HK-2 (cell line): Measurements from ENCODE around the gene MRPS27.

ENCODE experiments used
- DNase-seq: peaks from one replicate; pipeline ENCODE4 v3.0.0-alpha.2; 2018; ENCODE audit not compliant: unreplicated experiment

Gene MRPS27

DNA sequence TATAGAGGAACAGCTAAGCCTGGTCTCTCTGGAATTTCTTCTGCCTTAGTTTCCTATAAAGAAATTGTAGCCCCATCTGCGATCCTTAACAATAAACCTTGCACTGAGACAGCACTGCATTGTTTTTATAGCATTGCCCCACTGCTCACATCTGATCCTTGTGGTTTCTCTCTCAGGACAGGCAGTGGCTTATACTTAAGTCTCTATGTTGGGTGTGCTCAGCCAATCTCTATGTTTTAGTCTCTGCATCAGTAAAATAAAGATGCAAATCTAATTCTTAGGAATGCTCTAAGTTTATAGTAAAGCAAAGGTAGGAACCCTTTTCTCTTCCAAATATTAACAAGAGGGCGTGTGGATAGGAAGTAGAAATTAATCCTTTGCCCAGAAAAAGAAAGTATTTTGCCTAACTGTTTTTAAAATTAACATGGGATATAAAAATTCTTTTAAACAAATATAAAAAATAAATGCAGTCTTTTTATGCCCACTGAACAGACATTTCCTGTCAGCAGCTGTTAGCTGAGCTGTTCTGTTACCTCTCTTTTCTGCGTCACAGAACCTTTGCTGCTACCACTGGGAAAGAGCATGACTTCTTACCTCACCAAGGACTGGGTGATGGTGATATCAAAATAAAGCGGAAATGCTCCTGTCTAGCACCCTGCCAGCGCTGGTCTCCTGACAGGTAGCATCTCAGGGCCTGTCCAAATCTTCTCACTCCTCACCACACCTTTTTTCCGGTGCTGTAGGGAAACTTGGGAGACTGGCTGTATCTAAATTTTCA is 29.5 kb downstream of the MRPS27 start:
- no peak for DNase-seq

DNA sequence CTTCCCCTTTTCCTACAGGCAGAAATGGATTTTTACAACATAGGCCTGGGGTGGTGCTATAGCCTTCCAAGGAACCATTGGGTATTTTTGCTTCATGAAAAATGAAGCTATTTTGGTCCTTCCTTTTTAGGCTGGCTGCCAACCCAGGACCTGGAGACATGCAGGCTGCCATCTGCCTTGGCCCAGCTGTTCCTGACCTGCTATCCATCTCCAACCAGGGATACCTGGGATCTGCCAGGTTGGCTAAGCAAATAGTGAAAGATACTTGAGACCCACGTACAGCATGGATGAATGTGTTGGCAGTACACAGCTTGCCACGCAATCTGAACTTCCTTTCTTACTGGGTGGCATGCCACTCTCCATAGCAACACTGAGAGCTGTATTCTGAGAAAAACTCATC is 31.1 kb downstream of the MRPS27 start:
- DNase-seq = no peak

DNA sequence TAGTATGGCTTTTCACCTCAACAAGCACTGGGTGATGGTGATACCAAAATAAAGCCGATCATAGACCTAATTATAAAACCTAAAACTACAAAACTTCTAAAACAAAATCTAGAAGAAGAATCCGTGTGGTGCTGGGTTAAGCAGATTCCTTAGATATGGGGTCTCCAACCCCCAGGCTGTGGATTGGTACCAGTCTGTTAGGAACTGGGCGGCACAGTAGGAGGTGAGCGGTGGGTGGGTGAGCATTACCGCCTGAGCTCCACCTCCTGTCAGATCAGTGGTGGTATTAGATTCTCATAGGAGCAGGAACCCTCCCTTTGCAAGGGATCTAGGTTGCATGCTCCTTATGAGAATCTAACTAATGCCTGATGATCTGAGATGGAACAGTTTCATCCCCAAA is 33.2 kb downstream of the MRPS27 start:
- DNase-seq = no peak

DNA sequence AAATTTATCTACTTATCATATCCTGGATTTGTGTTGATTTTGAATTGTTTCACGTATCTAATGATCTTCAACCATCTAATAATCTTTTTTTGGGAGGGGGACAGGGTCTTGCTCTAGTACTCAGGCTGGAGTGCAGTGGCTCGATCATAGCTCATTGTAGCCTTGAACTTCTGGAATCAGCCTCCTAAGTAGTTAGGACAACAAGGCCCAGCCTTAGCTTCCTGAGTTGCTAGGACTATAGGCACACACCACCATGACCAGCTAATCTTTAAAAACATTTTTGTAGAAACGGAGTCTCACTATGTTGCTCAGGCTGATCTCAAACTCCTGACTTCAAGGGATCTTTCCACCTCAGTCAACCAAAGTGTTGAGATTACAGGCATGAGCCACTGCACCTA is 34.6 kb downstream of the MRPS27 start:
- no peak for DNase-seq

DNA sequence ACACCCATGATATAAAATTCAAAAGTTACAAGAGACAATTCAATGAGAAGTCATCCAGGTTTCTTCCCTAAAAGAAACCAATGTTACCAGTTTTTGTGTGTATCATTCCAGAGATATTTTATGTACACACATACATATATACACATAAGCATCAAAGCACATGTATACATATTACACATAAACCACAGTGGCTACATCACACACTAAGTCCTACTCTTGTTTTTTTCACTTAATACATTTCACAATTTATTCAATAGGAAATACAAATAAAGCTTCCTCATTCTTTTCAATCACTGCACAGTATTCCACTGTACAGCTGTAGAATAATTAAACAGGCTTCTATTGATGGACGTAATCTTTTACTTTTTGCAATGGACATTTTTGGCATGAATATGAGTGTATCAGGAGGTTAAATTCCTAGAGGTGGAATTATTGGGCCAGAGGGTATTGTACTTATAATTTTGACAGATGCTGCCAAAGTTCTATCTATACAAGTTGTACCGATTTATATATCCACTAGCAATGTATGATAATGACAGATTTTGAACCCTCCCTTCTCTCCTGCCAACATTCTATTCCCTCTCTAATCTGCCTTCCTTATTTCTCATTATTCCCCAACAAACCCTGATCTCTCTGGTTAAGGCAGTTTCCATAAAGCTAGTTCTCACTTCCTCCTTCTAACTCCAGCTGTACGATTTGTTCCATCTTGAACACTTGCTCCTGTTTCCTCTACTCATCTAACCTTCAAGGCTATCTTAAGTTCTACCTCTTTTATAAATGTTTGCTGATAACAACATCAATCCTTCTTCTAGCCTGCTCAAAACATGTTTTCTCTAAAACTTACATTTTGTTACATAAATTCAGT is 35.2 kb downstream of the MRPS27 start:
- DNase-seq = no peak

DNA sequence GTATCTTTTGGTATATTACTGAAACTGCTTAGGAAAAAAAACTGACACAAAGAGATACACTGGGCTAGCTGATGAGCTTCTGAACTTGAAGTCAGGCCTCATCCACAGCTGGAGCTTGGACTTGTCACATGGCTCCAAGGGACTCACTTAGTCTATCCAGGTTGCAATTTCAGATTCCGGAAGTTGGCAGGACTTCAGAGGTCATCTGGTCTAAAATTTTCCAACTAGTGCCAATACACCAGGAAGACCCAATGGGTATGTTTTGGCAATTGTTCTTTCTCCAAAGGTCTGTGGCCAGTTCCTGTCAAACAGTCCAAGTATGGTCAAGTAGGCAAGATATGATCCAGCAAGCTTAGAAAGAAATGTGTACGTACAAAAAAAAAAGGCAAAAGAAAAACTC is 36.7 kb downstream of the MRPS27 start:
- DNase-seq = no peak

DNA sequence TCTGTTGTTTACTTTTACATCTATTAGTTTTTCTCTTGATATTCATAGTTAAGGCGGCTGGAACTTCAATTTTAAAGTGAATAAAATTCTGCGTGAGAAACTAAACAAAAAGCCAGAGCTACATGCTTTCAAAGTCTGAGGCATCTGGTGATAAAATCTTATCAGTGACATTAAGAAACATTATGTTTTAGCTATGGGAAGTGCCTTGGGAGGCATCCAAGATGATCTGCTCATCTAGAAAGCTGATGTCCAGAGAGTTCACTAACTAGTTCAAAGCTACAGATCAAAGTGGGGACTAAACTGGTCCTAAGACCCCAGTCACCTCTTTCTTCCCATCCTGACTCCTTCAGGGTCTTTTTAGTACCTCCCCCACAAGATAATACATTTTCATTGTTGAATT is 37.2 kb downstream of the MRPS27 start:
- no peak for DNase-seq

DNA sequence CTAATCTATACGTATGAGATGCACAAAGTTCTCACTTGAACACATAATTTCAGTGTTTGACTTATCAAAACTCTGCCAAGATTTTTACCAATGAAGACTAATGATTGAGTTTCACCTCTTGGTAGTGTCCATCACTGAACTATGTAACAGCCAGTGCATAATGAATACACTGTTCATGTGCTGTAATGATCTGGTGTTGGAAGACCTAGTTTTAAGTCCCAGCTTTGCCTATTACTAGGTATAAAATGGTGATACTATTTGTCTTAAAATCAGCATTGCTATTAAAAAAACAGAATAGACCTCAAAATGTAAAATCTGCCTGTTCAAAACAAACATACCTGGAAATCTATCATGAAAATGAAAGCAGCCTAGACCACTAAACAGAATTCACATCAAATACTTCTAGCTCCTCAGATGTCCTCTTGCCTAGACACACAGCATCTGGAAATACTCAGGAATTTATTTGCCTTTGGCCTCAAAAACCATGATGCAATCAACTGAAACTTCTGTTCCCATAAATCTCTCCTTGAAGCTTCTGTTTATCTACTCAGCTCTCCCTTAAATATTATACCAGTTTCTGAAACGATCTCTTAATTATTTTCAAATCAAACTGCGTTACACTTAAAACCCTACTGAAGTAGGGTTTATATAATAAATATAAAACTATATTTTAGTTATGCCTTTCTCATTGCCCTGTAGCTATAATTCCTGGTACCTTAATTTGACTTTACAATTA is 38.1 kb downstream of the MRPS27 start:
- no peak for DNase-seq

DNA sequence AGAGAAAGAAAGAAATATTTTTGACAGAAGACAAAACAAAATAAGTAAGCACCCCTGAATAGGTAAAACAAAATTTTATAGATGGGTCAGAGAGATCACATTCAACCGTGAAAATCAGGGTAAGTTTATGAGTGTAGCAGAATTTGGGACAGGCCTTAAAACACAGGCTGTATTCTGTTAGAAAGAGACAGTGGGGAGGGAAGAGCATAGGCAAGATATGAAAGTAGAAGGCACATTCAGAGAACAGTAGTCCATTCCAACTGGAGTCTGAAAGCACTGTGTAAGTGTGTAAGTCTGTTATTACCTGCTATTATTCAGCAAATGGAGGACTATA is 38.6 kb downstream of the MRPS27 start:
- no peak for DNase-seq

DNA sequence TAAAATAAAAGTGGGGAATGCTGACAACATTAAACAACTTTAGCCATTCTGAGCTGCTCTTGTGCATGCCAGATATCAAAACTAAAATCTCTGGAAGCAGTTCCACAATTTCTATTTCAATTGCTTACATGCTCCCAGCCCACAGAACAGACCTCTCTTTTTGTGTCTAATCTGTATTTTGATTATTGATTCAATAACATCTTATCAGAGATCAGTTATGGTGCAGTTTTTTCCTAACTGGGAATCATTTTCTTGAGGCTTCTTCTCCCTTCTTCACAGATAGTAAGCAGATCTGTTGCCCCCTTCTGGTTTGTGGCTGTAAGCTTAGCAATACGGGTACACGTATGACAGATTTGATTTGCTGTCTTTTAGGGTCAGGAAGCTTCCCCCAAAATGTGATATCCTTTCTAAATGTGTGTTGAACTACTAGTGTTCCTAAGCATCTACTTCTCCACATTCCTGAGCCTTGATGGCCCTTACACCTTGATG is 39.4 kb downstream of the MRPS27 start:
- no peak for DNase-seq

DNA sequence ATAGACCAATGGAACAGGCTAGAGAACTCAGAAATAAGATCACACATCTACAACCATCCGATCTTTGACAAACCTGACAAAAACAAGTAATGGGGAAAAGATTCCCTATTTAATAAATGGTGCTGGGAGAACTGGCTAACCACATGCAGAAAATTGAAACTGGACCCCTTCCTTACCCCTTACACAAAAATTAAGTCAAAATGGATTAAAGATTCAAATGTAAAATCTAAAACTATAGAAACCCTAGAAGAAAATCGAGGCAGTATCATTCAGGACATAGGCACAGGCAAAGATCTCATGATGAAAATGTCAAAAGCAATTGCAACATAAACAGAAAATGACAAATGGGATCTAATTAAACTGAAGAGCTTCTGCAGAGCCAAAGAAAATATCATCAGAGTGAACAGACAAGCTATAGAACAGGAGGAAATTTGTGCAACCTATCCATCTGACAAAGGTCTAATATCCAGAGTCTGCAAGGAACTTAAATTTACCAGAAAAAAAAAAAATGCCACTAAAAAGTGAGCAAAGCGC is 43.8 kb downstream of the MRPS27 start:
- no peak for DNase-seq

DNA sequence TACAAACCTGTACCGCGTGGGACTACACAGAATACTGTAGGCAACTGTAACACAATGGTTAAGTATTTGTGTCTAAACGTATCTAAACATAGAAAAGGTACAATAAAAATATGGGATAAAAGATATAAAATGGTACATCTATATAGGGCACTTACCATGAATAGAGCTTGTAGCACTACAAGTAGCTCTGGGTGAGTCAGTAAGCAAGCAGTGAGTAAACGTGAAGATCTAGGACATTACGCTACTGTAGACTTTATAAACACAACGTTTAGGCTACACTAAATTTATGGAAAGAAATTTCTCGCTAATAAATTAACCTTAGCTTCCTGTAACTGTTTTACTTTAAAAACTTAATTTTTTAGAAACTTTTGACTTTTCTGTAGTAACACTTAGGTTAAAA is 46.5 kb downstream of the MRPS27 start:
- no peak for DNase-seq

DNA sequence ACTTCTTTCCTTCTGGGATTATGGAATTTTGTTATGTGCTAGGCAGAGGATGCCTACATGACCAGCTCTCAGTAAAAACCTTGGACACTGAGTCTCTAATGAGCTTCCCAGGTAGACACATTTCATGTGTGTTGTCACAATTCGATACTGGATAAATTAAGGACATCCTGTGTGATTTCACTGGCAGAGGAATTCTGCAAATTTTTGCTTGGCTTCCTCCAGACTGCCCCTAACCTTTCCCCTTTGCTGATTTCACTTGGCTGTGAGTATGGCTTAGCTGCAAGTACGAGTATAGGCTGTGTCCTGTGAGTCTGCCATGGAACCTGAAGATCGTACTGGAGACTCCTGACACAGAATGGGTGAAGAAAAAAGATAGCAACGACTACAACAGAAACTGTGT is 47.6 kb downstream of the MRPS27 start:
- no peak for DNase-seq

DNA sequence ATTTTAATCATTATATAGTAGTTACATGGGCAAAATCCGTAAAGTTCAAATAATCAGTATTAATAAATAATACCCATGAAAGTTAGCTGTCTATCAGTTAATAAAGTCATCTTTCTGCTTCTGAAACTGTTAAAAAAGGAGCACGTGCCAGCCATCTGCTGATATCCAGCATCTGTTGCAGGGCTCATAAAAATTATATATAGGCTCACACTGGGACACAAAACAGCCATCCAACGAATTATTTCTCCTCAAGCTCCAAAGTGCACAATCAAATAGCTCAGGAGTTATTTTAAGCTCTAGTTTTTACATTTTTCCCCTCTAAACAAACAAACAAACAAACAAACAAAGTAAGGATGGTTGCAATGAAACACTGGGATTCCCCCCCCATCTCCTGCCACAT is 48.3 kb downstream of the MRPS27 start:
- no peak for DNase-seq

DNA sequence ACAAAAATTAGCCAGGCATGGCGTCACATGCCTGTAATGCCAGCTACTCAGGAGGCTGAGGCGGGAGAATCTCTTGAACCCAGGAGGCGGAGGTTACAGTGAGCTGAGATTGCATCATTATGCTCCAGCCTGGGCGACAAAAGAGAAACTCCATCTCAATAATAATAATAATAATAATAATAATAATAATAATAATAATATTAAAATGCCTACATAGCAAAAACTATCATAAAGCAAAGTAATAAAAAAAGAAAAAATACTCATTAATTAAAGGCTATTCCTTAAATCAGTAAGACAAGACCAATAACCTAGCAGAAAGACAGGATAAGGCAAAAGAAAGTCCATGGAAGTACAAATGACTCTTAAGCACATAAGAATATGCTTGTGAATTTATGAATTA is 50.0 kb downstream of the MRPS27 start:
- no peak for DNase-seq

DNA sequence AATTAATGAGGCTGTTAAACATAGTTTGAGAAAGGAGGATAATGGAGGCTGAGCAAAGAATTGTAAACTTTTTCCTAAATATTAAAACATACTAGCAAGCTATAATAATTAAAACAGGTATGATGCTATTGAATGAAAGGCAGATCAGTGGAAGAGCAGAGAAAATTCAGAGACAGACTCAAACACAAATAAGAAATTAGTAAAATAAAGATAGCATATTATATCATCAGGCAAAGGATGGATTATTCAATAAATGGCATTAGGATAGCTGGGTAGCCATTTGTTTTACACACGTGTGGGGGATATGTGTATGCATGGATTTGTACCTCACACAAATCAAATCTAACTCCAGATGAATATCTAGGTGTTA is 50.6 kb downstream of the MRPS27 start:
- no peak for DNase-seq

DNA sequence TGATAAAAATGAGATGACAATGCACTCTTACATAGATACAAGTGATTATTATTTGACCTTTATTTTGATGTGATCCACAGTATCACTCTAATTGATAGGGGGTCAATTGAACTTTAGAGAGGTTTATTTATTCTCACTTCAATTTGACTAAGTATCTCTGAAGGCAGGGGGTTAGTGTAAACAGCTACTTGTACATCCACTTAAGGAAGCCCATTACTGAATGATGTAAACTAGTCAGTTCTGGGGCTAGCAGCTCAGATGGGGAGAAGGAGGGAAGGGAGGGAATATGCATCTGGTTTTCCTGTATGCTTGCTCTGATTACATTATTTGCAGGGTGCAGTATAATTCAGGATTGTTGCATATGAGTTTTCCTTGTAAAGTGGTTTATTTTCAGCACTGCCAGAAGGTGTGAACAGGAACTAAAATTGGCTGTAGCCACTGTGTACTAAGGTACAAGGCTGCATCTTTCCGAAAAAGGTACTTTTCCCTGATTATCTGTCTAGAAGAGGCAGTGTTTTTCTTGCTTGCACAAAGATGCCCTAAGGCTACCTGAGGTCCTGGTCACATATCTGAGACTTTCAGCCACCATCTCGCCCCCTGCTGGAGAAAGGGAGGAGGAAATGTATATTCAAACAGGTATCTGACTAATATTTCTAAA is 51.2 kb downstream of the MRPS27 start:
- no peak for DNase-seq

DNA sequence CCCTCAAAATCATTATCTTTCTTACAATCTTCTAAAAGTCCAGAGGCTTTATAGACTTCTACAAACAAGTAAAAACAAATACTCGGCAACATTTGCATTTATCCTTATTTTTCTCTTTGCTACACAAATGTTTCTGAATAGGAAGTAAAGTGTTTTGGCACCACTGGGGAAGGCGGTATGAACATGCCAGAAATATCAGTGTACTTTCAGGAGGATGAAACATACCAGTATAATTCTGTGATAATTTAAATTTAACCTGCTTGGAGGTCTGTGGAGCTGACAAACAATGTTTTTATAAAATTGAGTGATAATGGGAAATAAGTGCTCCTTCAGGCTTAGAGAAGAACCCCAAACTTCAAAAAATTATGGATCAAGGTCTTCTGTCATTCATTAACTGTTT is 51.8 kb downstream of the MRPS27 start:
- no peak for DNase-seq

DNA sequence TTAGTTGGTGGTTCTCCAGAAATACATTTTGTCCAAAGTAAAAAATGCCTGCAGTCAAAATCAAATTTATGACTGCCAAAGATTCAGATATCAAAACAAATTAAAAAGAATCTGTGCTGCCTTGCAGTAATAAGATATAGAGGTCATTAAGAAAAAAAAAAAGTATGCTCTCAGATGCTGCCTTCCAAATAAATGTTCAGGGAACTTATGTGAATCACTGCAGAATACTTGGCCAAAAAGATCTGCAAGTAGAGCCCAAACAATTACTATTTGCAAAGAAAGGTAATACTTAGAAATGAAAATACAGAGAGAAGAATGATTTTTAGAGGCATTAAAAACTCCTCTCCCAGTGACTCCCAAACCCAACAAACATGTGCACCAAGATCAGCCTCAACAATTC is 52.4 kb downstream of the MRPS27 start:
- no peak for DNase-seq

DNA sequence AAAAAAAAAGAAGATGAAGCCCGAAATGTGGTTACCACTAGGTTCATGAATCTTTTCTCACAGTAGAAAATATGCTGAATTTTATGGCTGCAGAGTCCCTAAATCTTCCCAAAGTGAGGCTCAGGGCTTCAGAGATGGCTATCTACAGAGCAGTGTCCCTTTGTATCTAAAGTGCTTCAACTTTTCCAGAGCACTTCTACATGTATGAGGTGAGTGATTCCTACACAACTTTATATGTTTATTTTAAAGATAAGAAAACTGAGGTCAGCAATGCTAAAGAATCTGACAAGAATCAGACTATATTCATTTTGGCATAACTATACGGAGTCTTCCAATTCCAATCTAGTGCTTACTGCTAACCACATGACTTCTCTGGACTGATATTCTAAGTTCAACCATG is 53.2 kb downstream of the MRPS27 start:
- DNase-seq = no peak

DNA sequence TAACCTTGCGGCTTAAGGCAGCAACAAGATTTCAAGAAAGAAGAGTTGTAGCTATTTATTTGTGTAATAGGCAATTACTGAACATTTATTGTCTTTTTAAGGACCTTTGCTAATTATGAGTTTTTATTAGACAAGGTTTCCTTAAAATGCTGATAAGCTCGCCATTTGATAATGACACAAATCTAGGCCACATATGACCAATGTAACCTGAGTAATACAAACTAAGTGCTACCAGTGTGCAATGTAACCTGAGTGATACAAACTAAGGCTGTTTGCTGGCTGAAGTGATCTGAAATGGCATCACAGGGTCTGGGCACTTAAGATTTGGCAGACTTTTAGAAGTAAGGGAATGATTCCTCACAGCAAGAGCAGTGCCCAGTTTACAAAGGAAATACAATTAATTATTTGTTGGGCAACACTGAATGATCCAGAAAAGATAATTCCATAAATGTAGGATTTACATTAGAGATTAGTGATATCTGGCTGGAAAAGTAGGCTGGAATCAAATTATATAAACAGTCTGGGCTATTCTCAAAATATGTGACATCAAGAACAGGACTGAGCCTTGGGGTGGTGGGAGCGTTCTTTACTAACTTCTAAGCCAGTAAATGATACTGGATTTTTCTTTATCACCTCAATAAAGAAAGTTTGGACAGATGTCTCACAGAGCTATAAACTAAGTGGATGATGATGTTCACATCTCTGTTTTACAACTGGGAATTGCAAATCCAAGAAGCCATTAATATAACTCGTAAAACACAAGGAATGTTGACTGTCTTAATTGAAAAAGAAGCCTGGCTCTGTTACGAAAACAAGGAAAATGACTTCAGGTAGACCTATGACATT is 54.8 kb downstream of the MRPS27 start:
- no peak for DNase-seq
